HG03520 (cell line): ENCODE data around the gene SCGB3A1.

ENCODE experiments used
- ATAC-seq: cut with Tn5 transposase; IDR thresholded peaks from one replicate; pipeline ENCODE4 v1.9.1; 2021; ENCODE audit warnings: mild to moderate bottlenecking, moderate library complexity; ENCODE audit not compliant: unreplicated experiment

The SCGB3A1 gene

GRCh38 chr5:180625791-180626660, 34.7 kb upstream of the SCGB3A1 start:
- no peak for ATAC-seq

GRCh38 chr5:180625125-180625790, 34.0 kb upstream of the SCGB3A1 start:
- no peak for ATAC-seq

GRCh38 chr5:180624587-180624986, 33.3 kb upstream of the SCGB3A1 start:
- ATAC-seq = no peak

GRCh38 chr5:180623844-180624243, 32.5 kb upstream of the SCGB3A1 start:
- no peak for ATAC-seq

- no peak for ATAC-seq
Measured at GRCh38 chr5:180623411-180623834, 32.1 kb upstream of the SCGB3A1 start.

- no peak for ATAC-seq
Measured at GRCh38 chr5:180622910-180623309, 31.6 kb upstream of the SCGB3A1 start.

GRCh38 chr5:180621311-180621710, 30.0 kb upstream of the SCGB3A1 start:
- no peak for ATAC-seq

- ATAC-seq = no peak
Measured at GRCh38 chr5:180620014-180620413, 28.7 kb upstream of the SCGB3A1 start.

GRCh38 chr5:180619563-180619915, 28.2 kb upstream of the SCGB3A1 start:
- no peak for ATAC-seq

- no peak for ATAC-seq
Measured at GRCh38 chr5:180618829-180619562, 27.7 kb upstream of the SCGB3A1 start.

GRCh38 chr5:180618487-180618828, 27.2 kb upstream of the SCGB3A1 start:
- ATAC-seq = no peak

- ATAC-seq = no peak
Measured at GRCh38 chr5:180613814-180614188, 22.5 kb upstream of the SCGB3A1 start.

- no peak for ATAC-seq
Measured at GRCh38 chr5:180613188-180613813, 22.0 kb upstream of the SCGB3A1 start.

GRCh38 chr5:180612683-180613082, 21.4 kb upstream of the SCGB3A1 start:
- ATAC-seq = no peak

GRCh38 chr5:180611140-180611850, 20.0 kb upstream of the SCGB3A1 start:
- no peak for ATAC-seq

- ATAC-seq = no peak
Measured at GRCh38 chr5:180609817-180610550, 18.7 kb upstream of the SCGB3A1 start.

- ATAC-seq = no peak
Measured at GRCh38 chr5:180609386-180609785, 18.1 kb upstream of the SCGB3A1 start.

- ATAC-seq = no peak
Measured at GRCh38 chr5:180608572-180609310, 17.4 kb upstream of the SCGB3A1 start.

GRCh38 chr5:180607861-180608571, 16.7 kb upstream of the SCGB3A1 start:
- ATAC-seq = no peak
